Activated naive CD8-positive, alpha-beta T cell treated with anti-CD3 and anti-CD28 coated beads, Interleukin-2, amount 50 U/mL, for 16 hours (primary cell): ENCODE results near the gene CNPY2.
"Not testable (repeated sequence)": the region's sequence is repeated elsewhere in the genome, so short reads cannot be mapped to it uniquely, and the experiment has no call there.

ENCODE experiments used
- DNase-seq: peaks from one replicate; pipeline ENCODE4 v3.0.0-alpha.2; 2020; ENCODE audit warnings: low read depth, low spot score

Gene CNPY2

GRCh38 chr12:56298828-56299227 lies 17.0 kb downstream of the CNPY2 start:
- DNase-seq = no peak

GRCh38 chr12:56297400-56297799 lies 18.4 kb downstream of the CNPY2 start:
- no peak for DNase-seq

GRCh38 chr12:56296295-56296694 lies 19.5 kb downstream of the CNPY2 start:
- no peak for DNase-seq

- DNase-seq = no peak
These were observed 22.0 kb downstream of the CNPY2 start for GRCh38 chr12:56293795-56294194.

- DNase-seq = no peak
These were observed 26.9 kb downstream of the CNPY2 start for GRCh38 chr12:56288705-56289387.

GRCh38 chr12:56286044-56286830 lies 29.6 kb downstream of the CNPY2 start:
- no peak for DNase-seq

GRCh38 chr12:56284263-56284662 lies 31.5 kb downstream of the CNPY2 start:
- DNase-seq = not testable (repeated sequence)

- no peak for DNase-seq
These were observed 33.2 kb downstream of the CNPY2 start for GRCh38 chr12:56282579-56282978.

- no peak for DNase-seq
These were observed 33.8 kb downstream of the CNPY2 start for GRCh38 chr12:56282030-56282429.

GRCh38 chr12:56280849-56281248 lies 34.9 kb downstream of the CNPY2 start:
- DNase-seq = no peak

- DNase-seq = no peak
These were observed 36.9 kb downstream of the CNPY2 start for GRCh38 chr12:56278905-56279304.

GRCh38 chr12:56274299-56274698 lies 41.5 kb downstream of the CNPY2 start:
- DNase-seq = no peak

- DNase-seq = not testable (repeated sequence)
These were observed 43.3 kb downstream of the CNPY2 start for GRCh38 chr12:56272468-56272867.

- no peak for DNase-seq
These were observed 44.8 kb downstream of the CNPY2 start for GRCh38 chr12:56271031-56271430.

GRCh38 chr12:56267443-56268071 lies 48.2 kb downstream of the CNPY2 start:
- no peak for DNase-seq

GRCh38 chr12:56266693-56267442 lies 48.9 kb downstream of the CNPY2 start, which contains the start of gene COQ10A:
Gene COQ10A (plus strand): TSS chr12:56266942. CDS start chr12:56267119, 177 bp downstream.
- DNase-seq = peak; percentile 71

GRCh38 chr12:56266068-56266692 lies 49.6 kb downstream of the CNPY2 start:
- DNase-seq = not testable (repeated sequence)

- DNase-seq = not testable (repeated sequence)
These were observed 52.8 kb downstream of the CNPY2 start for GRCh38 chr12:56262955-56263354.

GRCh38 chr12:56261503-56262232 lies 54.1 kb downstream of the CNPY2 start:
- no peak for DNase-seq

GRCh38 chr12:56260921-56261320 lies 54.9 kb downstream of the CNPY2 start:
- DNase-seq = no peak

GRCh38 chr12:56260380-56260779 lies 55.4 kb downstream of the CNPY2 start:
- no peak for DNase-seq
